Stimulated activated CD4-positive, alpha-beta T cell treated with anti-CD3 and anti-CD28 coated beads, Interleukin-1b, Interleukin-23, amount 100 ng/mL, for 1 hour (primary cell): ENCODE data around the gene AIG1.

Experiments
- DNase-seq, 2 donors: peaks; one replicate each; pipeline ENCODE4 v3.0.0-alpha.2; 2020; ENCODE audit warnings: low read depth in 2 of 2

Gene AIG1

GRCh38 chr6:143363299-143363698 is 302.6 kb downstream of the AIG1 start:
- DNase-seq, result no peak

GRCh38 chr6:143368426-143368825 is 307.7 kb downstream of the AIG1 start:
- DNase-seq, result no peak

DNA sequence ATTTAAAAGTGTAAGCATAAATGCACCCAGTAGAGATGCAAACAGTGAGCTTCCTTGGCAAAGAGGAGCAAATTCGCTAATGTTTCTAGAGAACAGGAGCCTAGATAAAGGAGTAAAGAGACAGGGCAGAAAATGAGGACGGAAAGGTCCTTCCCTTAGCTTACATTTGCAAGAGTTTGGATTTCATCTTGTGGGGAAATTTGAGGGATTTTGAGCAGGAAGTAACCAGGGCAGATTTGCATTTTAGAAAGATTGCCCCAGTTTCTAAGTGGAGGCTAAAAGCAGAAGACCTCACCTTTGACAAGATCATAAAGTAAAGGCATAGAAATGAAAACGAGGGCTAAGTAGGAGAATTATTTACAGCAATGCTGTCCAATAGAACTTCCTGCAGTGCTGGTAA is 309.3 kb downstream of the AIG1 start:
- DNase-seq, result no peak

- no peak for DNase-seq
These were observed 310.2 kb downstream of the AIG1 start for GRCh38 chr6:143370812-143371370.

- no peak for DNase-seq
These were observed 311.7 kb downstream of the AIG1 start for GRCh38 chr6:143372199-143372882.

DNA sequence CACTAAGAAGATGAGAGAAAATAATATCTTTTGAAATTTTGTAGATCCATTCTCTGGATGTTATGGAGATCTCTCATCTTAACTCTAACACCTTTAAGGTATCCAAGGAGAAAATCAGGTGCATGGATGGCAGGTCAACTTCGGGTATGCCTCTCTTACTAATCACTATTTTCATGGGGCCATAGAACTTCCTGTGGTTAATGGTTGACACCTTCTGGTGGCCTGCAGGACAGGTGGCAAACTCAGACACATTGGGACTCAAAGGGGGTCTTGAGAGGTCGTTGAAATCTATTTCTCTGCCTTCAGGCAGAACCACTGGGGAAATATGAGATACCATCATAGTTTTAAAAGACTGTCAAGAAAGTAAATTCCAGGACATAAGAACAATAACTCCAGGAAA is 313.3 kb downstream of the AIG1 start:
- DNase-seq, result no peak

DNA sequence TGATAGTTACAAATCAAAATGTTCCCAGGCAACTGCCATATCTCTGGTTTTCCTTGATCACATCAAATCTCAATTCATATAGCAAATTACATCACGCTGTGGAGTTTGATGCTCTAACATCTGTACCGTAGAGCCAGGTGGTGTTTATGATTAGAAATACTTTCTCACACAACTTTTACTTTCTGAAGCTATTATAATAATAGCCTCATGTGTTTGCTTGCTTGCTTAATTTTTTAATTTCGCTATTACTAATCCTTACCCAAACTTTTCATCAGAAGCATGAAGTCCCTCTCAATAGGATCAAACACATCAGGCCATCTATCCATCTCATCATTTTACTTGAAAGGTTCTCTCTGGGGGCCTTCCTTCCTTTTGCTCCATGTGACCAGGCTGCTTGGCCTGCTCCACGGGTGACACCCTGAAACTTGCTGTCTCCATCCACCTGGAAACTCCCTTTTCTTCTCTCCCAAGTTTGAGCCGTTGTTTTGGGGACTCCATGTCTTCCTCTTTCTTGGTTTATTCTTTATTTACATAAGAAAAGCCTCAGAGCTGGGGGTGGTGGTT is 314.4 kb downstream of the AIG1 start:
- DNase-seq, result no peak

DNA sequence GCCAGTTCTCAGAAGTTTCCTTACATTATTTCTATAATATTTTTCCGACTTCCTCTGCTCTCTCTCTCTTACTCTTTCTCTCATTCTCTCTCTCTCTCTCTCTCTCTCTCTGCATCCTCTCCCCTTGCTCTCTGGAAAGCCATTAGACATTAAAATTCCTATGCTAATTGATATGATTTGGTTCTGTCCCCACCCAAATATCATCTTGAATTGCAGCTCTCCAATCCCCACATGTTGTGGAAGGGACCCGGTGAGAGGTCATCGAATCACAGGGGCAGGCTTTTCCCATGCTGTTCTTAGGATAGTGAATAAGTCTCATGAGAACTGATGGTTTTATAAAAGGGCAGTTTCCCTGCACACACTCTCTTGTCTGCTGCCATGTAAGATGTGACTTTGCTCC is 315.7 kb downstream of the AIG1 start:
- DNase-seq, result no peak

GRCh38 chr6:143376861-143377260 is 316.2 kb downstream of the AIG1 start:
- DNase-seq, result no peak

GRCh38 chr6:143385636-143386035 is 324.9 kb downstream of the AIG1 start:
- no peak for DNase-seq

- no peak for DNase-seq
These were observed 329.6 kb downstream of the AIG1 start for GRCh38 chr6:143390278-143390677.
